ENCODE measurements around the gene LAMA1.

DNA sequence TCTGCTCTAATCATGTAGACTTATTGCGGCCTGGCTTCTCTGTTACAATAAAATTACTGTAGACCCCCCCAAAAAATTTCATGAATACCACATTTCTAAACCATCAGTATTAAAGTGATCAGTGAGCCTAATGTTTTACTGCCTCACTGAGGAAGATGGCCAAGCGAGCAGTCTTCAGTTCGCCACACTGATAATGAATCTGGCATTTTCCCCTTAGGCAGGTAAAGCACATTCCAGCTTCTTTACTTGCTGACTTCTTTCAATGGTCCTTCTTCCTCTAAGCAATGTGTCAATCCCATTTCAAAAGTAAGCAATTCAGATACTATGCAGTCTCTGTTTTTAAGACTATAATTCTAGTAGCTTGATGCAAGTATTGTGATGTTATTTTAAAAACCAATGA, 137.6 kb downstream of the LAMA1 start:
- TF ChIP-seq, protein P1, sequence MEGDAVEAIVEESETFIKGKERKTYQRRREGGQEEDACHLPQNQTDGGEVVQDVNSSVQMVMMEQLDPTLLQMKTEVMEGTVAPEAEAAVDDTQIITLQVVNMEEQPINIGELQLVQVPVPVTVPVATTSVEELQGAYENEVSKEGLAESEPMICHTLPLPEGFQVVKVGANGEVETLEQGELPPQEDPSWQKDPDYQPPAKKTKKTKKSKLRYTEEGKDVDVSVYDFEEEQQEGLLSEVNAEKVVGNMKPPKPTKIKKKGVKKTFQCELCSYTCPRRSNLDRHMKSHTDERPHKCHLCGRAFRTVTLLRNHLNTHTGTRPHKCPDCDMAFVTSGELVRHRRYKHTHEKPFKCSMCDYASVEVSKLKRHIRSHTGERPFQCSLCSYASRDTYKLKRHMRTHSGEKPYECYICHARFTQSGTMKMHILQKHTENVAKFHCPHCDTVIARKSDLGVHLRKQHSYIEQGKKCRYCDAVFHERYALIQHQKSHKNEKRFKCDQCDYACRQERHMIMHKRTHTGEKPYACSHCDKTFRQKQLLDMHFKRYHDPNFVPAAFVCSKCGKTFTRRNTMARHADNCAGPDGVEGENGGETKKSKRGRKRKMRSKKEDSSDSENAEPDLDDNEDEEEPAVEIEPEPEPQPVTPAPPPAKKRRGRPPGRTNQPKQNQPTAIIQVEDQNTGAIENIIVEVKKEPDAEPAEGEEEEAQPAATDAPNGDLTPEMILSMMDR (IDR thresholded peaks at IDR 0.05) = no peak
- TF ChIP-seq POLR2AphosphoS5 (IDR thresholded peaks at IDR 0.05) = no peak
- no peak for TF ChIP-seq POLR2A (IDR thresholded peaks at IDR 0.05)
